ENCODE data around the gene TM9SF4. TPM values are rescaled to one million over a fixed set of nuclear protein-coding genes. Genes with fewer than 3 reads are reported as not detected.

Gene TM9SF4
- total and polyA plus RNA-seq, 12 donors: 19.2 to 36.0 (median 31.1) TPM

DNA sequence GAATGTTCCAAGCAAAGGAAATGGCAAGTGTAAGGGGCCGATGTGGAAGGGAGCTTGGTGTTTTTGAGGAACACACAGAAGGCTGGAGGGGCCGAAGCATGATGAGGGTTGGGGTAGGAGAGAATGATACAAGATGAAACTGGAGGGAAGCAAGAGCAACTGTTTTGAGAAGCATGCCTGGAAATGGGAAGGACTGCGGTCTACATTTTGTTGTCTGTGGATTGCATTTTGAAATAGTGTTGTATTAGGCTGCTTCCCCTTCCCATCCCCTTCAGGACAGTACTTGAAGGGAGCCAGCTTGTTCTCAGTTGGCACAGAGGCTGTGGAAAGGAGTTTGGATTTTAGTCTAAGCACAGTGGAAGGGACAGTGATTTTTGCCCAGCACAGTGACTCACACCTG is 2.2 kb downstream of the TM9SF4 start:
- WGBS, 2 donors: 91 to 95% methylated on average over 3 of the region's 3 CpGs
- Histone ChIP-seq H3K27ac (peak overlapping the region in 3 of 10 donors; percentile 1 to 99 (median 80)), H3K4me1 (peaks cover 0 to 66% (median 35%) of the 10 kb centered on the region in 9 donors), H3K9me3 (no peaks in the 10 kb centered on the region), H3K27me3 (no peaks in the 10 kb centered on the region), H3K4me3 (no peak overlapping the region), H3K36me3 (peaks cover 0 to 18% (median 0%) of the 10 kb centered on the region in 9 donors)
- DNase-seq (no peak), ATAC-seq (no peak)
- TF ChIP-seq CTCF (IDR thresholded peaks at IDR 0.05): no peak
- intact Hi-C loops (cut with DNase I): loop anchor here in 1 of 10 donors (10.0 kb wide), 1 partner anchor 93 kb away; the partner anchor contains the start of genes PLAGL2 and POFUT1

DNA sequence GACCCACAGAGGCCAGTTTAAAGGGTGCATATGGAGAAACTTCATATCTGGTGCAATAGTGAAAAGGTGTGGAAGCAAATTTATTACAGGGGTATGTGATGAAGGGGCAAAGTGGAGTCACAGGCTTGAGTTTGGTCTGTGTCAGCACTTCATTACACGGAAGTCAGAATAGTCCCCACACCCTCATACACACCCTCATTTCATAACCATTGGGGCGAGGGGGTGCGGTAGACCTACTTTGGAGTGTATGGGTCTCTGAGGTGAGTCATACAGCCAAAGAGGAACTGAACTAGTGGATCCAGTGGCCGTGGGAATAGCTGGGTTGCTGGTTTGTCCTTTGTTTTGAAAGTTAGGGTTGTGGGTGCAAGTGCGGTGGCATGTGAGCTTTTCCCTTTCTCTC is 3.3 kb downstream of the TM9SF4 start:
- no peak for TF ChIP-seq CTCF (IDR thresholded peaks at IDR 0.05)
- Histone ChIP-seq H3K27ac (peak overlapping the region in 1 of 10 donors; percentile 99), H3K4me1 (peaks cover 2 to 76% (median 46%) of the 10 kb centered on the region in 9 donors), H3K4me3 (no peak overlapping the region), H3K9me3 (no peaks in the 10 kb centered on the region), H3K27me3 (no peaks in the 10 kb centered on the region), H3K36me3 (peaks cover 0 to 18% (median 0%) of the 10 kb centered on the region in 9 donors)
- intact Hi-C loops (cut with DNase I): loop anchor here in 1 of 10 donors (10.0 kb wide), 1 partner anchor 92 kb away; the partner anchor contains the start of genes PLAGL2 and POFUT1
- DNase-seq (no peak), ATAC-seq (peak in 1 of 8 donors; percentile 27)
- WGBS, 2 donors: 80 to 82% methylated on average over 5 of the region's 5 CpGs

- no peak overlapping the region for H3K4me3 ChIP-seq
- no peaks in the 10 kb centered on the region for H3K9me3 ChIP-seq
- intact Hi-C loops (cut with DNase I): loop anchor here in 1 of 10 donors (10.0 kb wide), 1 partner anchor 91 kb away; the partner anchor contains the start of genes PLAGL2 and POFUT1
- TF ChIP-seq CTCF (IDR thresholded peaks at IDR 0.05): no peak
- H3K4me1 ChIP-seq: peaks cover 3 to 76% (median 49%) of the 10 kb centered on the region in 9 donors
- H3K27me3 ChIP-seq: no peaks in the 10 kb centered on the region
- 93 to 94% methylated on average over 2 of the region's 2 CpGs for WGBS, 2 donors
- peak overlapping the region in 1 of 10 donors; percentile 99 for H3K27ac ChIP-seq
- DNase-seq (no peak), ATAC-seq (no peak)
- peaks cover 0 to 26% (median 0%) of the 10 kb centered on the region in 9 donors for H3K36me3 ChIP-seq
Measured at GRCh38 chr20:32113591-32114260, 4.2 kb downstream of the TM9SF4 start.

DNA sequence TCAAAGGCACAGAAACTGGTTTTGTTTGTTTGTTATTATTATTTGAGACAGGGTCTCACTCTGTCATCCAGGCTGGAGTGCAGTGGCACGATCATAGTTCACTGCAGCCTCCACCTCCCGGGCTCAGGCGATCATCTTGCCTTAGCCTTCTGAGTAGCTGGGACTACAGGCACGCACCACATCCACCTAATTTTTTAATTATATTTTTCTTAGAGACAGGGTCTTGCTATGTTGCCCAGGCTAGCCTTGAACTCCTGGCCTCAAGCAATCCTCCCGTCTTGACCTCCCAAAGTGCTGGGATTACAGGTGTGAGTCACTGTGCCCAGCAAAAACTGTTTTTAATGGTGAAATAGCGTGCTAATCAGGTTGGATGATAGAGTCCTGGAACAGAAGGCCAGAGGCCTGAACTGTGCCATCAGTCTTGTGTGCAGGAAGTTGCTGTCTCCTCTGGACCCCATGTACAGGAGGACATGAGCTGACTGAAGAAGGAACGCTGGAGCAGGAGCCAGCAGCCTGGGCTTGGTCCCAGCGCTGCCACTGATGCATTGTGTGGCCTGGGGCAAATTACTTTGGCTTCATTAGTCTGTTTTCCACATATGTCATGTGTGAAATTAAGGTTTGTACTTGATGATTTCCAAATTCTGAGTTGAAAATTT is 4.9 kb downstream of the TM9SF4 start:
- Histone ChIP-seq H3K27ac (no peak overlapping the region), H3K4me3 (no peak overlapping the region), H3K9me3 (no peaks in the 10 kb centered on the region), H3K4me1 (peaks cover 3 to 73% (median 49%) of the 10 kb centered on the region in 9 donors), H3K27me3 (no peaks in the 10 kb centered on the region), H3K36me3 (peaks cover 0 to 27% (median 0%) of the 10 kb centered on the region in 9 donors)
- intact Hi-C loops (cut with DNase I): loop anchor here in 1 of 10 donors (10.0 kb wide), 1 partner anchor 90 kb away; the partner anchor contains the start of genes PLAGL2 and POFUT1
- 84 to 88% methylated on average over 8 of the region's 8 CpGs for whole genome bisulfite sequencing, 2 donors
- TF ChIP-seq CTCF (IDR thresholded peaks at IDR 0.05): no peak
- ATAC-seq (no peak), DNase-seq (no peak)
